GM19099 (cell line): ENCODE data around the gene FBXO9.

Experiments used
- POLR2A ChIP-seq: IDR thresholded peaks from 3 replicates; pipeline ENCODE4 v1.6.1; 2011; ENCODE audit warnings: low read depth; ENCODE audit not compliant: insufficient read length; ENCODE audit errors: extremely low read depth

The FBXO9 gene

GRCh38 chr6:53064726-53065265, 408 bp upstream of the FBXO9 start:
- TF ChIP-seq POLR2A, result no peak

GRCh38 chr6:53066077-53066417, 843 bp downstream of the FBXO9 start:
- no peak for TF ChIP-seq POLR2A

GRCh38 chr6:53066874-53067706, 1.9 kb downstream of the FBXO9 start:
- no peak for TF ChIP-seq POLR2A

GRCh38 chr6:53067849-53068361, 2.7 kb downstream of the FBXO9 start:
- no peak for TF ChIP-seq POLR2A

- no peak for TF ChIP-seq POLR2A
These were observed 4.2 kb downstream of the FBXO9 start for GRCh38 chr6:53069427-53069826.

- TF ChIP-seq POLR2A, result no peak
These were observed 5.6 kb downstream of the FBXO9 start for GRCh38 chr6:53070806-53071205.

GRCh38 chr6:53074347-53074746, 9.1 kb downstream of the FBXO9 start:
- TF ChIP-seq POLR2A, result no peak

- no peak for TF ChIP-seq POLR2A
These were observed 15.6 kb downstream of the FBXO9 start for GRCh38 chr6:53080813-53081212.

- no peak for TF ChIP-seq POLR2A
These were observed 21.1 kb downstream of the FBXO9 start for GRCh38 chr6:53086302-53086701.

- no peak for TF ChIP-seq POLR2A
These were observed 24.7 kb downstream of the FBXO9 start for GRCh38 chr6:53089948-53090347.

GRCh38 chr6:53090576-53090975, 25.4 kb downstream of the FBXO9 start:
- TF ChIP-seq POLR2A, result no peak

- no peak for TF ChIP-seq POLR2A
These were observed 30.1 kb downstream of the FBXO9 start for GRCh38 chr6:53095270-53095669.

- no peak for TF ChIP-seq POLR2A
These were observed 30.5 kb downstream of the FBXO9 start for GRCh38 chr6:53095716-53096115.

GRCh38 chr6:53100561-53100960, 35.4 kb downstream of the FBXO9 start:
- TF ChIP-seq POLR2A, result no peak

- TF ChIP-seq POLR2A, result no peak
These were observed 35.8 kb downstream of the FBXO9 start for GRCh38 chr6:53101006-53101405.

- TF ChIP-seq POLR2A, result no peak
These were observed 38.9 kb downstream of the FBXO9 start for GRCh38 chr6:53103993-53104675.
